HG02623 (cell line): Measurements from ENCODE around the gene KCNV2.

Source experiments
- ATAC-seq: cut with Tn5 transposase; IDR thresholded peaks from one replicate; pipeline ENCODE4 v1.9.1; 2021; ENCODE audit warnings: moderate library complexity; ENCODE audit not compliant: unreplicated experiment

Gene KCNV2

DNA sequence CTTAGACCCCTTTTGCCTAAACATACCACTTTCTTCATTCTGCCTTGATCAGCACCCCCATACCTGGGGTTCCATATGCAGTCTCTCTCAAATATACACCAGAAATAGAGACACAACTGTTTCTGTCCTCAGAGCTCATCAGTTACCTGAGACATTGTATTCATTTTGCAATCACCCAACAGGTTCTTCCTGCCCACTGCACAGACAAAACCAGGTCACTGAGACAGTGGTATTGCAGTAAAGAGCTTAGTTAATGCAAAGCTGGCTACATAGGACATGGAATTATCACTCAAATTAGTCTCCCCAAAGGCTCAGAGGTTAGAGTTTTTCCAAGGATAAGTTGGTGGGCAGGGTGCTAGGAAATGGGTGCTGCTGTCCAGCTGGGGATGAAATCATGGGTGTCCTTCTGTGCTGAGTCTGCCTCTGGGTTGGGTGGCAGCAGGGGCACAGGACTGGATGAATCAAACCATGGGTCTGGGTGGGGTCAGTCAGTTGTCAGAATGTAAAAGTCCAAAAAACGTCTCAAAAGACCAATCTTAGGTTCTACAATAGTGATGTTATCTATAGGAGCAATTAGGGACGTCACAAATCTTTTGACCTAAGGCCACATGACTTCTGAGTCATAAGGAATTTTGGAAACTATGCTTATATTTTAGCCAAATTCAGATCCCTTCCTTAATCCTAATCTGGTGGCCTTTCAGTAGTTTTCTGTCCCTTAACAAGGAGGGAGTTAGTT lies 41.0 kb downstream of the KCNV2 start:
- ATAC-seq, result no peak

DNA sequence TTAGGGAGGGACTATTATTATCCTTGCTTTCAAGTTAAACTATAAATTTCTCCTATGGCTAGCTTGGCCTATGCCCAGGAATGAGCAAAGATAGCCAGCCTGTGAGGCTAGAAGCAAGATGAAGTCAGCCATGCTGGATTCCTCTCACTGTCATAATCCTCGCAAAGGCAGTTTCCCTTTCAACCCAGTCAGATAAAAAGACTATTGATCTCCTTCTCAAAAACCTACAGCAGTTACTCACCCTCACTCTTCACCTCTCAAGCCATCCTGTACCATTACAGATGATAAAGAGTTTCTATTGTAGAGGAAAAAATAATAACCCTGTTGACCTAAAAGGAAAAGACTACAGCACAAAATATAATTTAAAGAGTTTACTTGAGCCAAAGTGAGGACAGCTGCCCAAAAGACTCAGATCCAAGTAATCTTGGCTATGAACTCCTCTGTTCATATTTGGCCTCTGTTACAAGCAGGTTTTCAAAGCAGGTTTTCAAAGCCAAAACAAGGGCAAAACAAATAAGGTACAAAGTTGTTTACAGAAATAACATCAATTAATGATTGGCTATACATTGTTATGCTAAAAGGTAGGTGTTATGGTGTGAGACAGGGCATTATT lies 41.7 kb downstream of the KCNV2 start:
- no peak for ATAC-seq

DNA sequence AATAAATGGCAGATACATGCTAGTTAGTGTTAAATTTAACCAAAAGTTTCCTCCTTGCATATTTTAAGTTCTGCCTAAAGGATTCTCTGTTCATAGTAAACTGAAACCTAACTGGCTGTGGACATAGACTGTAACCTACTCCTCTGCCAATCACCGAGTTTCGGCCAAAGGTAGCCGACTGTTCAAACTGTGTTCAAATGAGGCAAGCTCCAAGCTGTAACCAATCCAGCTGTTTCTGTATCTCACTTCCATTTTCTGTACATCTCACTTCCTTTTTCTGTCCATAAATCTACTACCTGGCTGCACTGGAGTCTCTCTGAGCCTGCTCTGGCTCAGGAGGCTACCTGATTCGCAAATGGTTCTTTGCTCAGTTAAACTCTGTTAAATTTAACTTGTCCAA lies 44.1 kb downstream of the KCNV2 start:
- ATAC-seq, result peak; percentile 65

DNA sequence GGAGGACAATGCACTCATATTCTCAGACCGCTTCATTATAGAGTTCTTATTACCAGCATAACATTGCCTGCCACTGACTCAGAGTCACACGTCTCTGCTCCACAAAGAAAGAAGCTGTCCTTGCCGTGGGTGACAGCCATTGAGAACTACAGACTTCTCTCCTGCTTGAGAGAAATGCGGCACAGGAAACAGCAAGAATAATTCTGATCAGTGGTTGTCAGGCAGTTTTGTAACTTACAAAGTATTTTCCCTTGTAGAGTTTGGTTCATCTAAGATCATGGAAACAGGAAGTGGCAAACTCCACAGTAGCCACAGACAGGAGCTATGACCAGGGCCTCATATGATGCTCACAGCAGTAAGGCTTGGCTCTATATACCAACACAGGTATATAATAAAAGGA lies 47.0 kb downstream of the KCNV2 start:
- peak; percentile 51 for ATAC-seq

DNA sequence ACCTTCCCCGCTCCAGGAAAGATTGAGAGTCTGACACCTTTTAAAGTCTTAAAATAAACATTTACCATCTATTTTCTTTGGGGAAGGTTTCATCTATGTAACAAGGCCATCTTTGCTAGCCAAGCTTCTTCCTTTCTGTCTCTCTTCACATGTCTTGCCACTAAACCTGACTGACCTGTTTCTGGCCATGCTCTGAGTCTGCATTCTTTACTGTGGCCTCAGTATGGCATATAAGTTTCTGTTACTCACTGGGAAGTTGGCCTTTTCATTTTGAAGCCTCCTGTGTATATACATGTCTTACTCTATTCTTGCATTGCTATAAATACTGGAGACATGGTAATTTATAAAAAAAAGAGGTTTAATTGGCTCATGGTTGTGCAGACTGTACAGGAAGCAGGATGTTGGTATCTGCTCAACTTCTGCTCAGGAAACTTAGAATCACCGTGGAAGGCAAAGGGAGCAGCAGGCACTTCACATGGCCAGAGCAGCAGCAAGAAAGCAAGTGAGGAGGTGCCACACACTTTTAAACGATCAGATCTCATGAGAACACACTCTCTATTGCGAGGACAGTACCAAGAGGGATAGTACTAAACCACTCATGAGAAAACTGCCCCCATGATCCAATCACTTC lies 48.1 kb downstream of the KCNV2 start:
- ATAC-seq, result no peak

DNA sequence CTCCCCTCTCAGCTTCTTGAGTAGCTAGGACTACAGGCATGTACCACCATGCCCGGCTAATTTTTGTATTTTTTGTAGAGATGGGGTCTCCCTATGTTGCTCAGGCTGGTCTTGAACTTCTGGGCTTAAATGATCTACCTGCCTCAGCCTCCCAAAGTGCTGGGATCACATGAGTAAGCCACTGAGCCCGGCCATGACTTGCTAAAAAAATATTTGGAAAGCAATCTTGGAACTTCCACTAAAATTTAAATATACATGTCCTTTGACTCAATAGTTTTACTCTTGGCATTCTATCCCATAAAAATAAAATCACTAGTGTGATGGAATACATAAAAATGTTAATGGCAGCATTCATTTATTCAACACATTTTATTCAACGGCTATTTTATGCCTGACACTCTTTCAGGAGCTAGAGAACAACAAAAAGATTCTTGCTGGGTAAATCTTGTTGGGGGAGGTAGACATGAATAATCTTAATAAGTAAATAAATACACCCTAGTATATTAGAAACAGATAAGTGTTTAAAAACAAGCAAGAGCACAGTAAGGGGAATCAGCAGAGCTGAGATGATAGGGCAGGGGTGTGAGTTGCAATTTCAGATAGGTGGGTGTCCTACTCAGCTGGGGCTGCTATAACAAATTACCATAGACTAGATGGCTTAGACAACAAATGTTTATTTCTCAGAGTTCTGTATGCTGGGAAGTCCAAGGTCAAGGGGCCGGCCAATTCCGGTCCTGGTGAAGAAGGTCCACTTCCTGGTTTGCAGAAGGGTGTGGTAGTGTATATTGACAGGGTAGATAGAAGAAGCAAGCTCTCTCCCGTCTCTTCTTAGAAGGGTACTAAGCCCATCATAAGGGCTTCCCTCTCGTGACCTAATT lies 50.7 kb downstream of the KCNV2 start:
- no peak for ATAC-seq

DNA sequence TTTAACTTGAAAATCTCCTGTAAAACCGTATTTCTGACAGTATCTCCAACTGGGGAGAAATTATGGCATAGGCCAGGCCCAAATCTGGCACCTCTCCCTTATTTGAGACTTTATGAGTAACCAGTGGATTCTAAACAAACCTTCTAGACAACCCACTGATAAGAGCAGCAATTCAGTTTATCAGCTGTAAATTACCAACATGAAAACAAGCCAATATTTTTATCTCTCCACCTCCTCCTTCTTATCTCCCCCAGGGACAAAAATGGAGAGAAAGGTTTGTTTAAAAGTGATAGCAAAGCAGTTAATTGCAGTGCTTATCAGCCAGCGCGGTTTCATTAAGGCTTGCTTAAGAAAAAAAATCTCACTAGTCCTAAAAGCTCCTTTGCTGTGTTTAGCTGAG lies 53.8 kb downstream of the KCNV2 start:
- ATAC-seq, result no peak

DNA sequence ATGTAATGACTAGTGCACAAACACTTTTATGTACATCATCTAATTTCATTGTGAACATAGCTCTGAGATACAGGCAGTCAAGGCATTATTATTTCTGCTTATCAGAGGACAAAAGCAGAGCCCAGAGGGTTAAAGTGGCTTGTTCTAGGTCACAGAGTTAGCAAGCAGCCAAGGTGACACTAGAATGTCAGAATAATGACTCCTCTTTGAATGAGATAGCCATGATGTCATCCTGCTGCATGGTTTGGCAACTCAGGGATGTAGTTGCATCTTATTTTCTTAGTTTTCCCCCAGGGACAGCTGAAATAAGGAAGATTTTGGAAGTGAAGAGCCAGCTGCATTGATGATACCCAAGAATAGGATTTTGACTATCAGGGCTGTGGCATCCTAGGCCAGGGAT lies 54.4 kb downstream of the KCNV2 start:
- ATAC-seq, result no peak

DNA sequence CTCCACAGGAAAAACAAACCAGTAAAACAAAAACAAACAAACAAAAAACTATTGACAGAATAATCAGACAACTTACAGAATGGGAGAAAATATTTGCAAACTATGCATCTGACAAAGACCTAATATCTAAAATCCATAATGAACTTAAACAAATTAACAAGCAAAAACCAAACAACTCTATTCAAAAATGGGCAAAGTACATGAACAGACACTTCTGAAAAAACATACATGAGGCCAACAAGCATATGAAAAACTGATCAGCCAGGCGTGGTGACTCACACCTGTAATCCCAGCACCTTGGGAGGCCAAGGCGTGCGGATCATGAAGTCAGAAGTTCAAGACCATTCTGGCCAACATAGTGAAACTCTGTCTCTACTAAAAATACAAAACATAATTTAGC lies 60.1 kb downstream of the KCNV2 start:
- ATAC-seq, result no peak

DNA sequence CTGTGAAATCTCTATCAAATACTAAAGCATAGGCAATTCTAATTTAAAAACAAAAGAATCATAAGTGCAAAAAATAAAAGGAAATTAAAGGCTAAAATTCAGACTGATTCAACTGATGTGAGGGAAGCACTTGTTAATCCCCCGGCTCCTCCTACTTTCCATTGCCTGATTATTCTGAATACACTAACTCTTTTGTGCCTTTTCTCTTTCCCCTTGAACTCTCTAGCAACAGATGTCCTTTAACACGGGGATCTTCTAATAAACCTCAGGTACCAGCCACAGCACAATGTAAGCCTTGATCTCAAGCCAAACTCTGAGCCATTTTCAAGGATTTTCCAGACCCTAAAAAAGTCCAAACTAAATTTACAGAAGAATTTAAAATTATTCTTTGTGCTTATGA lies 61.5 kb downstream of the KCNV2 start:
- ATAC-seq, result no peak
